NCI-H1048 (cell line): ENCODE measurements around the gene UBL5.

Experiments used
- DNase-seq: peaks from one replicate; lab custom pipeline; 2025; lab: John Stamatoyannopoulos, UW

UBL5 gene

DNA sequence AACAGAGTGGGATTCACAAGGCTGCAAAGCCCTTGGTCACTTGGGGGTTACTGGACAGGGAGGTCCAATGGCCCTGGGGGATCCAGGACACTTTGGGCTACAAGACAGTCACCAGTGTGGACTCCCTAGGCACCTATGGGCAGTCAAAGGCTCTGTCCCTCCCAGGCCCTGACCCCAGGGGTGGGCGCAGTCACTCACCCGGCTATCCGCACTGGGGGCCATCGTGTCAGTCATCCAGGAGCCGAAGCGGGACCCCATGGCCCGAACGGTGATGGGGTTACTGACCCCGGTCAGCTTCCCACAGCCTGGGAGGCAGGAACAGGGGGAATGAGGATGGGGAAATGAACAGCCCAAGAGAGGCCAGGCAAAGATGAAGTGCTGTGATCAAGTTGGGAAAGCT, 28.9 kb downstream of the UBL5 start:
- no peak for DNase-seq

DNA sequence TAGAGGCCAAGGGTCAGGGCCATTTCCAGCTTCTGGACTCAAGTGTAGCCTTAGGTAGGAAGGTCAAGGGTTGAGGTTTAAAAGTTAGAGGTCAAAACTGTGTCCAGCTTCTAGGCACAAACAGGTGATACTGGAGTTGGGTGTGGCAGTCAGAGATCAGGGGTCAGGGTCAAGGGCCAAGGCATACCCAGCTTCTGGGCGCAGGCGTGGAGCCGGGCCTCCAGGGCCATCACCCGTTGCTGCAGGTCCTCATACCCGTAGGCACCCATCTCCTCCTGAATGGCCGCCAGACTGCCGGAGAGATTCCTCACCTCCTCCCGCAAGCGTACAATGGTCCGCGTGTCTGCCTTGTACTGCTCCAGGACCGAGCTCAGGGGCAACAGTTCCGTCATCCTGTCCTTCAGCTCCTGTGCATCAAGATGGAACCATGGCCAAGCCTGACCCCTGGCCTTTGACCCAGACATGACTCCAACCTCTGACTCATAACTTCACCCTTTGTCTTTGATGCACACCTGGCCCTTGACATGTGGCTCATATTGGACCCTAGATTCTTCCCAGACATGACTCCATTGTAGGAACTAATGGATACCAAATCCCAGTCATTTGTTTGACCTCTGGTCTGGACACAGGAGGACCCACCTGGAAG, 29.5 kb downstream of the UBL5 start:
- no peak for DNase-seq

- no peak for DNase-seq
Observed at GRCh38 chr19:9857920-9858746, 30.4 kb downstream of the UBL5 start.

DNA sequence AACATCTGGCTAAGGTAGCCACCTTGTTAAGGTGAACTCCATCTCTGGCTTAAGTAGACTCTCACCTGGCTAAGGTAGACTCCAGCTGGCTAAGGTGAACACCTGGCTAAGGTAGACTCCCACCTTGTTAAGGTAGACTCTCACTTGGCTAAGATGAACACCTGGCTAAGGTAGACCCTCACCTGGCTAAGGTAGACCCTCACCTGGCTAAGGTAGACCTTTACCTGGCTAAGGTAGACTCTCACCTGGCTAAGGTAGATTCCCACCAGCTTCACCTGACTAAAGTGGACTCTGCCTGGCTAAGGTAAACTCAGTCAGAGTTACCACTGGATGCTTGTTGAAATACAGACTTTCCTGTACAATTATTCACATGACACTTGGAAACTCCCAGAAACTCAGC, 31.0 kb downstream of the UBL5 start:
- DNase-seq: no peak

DNA sequence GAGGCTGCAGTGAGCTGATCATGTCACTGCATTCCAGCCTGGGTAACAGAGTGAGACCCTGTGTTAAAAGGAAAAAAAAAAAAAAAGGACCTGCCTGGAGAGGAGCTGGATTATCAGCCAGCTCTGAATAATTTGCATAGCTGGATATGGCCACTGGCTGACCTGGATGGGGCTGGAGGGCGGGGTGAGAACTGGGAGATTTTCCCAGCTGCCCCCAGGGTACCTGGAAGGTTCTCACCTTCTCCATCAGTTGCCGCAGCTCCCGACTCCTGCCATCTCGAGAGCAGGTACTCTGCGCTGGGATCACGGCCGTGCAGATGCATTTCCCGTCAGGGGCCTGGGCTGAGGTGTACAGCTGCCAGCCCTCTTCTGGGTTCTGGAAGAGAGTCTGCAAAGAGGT, 32.7 kb downstream of the UBL5 start:
- DNase-seq: no peak

DNA sequence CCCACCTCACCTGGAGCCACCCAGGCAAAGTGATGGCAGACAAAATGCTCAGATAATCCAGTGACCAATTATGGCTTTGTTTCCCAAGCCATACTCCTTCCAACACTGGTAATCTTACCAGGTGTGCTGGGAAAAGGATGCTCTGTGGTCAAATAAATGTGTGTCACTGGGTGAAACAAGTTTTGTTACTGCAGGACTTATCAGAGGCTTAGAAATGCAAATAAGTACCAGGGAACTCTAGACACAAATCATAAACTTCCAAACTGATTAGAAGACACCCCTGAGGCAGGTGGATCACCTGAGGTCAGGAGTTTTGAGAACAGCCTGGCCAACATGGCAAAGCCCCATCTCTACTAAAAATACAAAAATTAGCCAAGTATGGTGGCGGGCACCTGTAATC, 33.8 kb downstream of the UBL5 start:
- DNase-seq: no peak

DNA sequence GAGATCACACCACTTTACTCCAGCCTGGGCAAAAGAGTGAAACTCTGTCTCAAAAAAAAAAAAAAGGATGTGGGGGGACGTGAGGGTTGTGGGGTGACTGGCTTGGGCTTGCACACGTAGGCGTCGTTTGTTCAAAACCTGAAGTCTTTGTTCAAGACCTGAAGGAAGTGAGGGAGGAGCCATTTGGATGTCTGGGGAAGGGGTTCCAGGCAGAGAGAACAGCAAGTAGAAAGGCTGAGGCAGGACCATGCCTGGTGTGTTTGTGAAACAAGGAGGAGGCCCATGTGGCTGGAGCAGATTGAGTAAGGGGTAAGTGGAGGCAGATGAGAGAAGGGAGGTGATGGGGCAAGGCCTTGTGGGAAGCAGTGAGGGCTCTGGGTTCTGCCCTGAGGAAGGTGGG, 35.2 kb downstream of the UBL5 start:
- no peak for DNase-seq

DNA sequence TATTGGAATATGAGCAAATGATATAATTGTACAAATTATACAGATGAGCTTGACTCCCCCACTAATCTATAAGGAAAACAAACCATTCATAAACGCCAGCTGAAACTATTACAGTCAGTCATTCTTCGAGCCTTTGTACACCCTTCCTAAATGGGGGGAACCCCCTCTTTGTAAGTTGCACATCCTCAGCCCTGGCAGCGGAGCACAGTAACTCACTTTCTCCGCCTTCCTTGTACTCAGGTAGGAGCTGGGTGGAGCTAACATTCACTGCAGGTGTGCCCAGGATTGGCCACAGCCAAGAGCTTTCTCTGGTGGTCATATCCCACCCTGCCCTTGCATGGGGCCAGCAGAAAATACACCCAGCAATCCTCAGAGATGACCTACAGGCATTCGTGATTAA, 36.0 kb downstream of the UBL5 start:
- DNase-seq: no peak

GRCh38 chr19:9865732-9866501, 38.2 kb downstream of the UBL5 start:
- no peak for DNase-seq

GRCh38 chr19:9868983-9869617, 41.4 kb downstream of the UBL5 start:
- DNase-seq: no peak

GRCh38 chr19:9871626-9872338, 44.1 kb downstream of the UBL5 start:
- no peak for DNase-seq

DNA sequence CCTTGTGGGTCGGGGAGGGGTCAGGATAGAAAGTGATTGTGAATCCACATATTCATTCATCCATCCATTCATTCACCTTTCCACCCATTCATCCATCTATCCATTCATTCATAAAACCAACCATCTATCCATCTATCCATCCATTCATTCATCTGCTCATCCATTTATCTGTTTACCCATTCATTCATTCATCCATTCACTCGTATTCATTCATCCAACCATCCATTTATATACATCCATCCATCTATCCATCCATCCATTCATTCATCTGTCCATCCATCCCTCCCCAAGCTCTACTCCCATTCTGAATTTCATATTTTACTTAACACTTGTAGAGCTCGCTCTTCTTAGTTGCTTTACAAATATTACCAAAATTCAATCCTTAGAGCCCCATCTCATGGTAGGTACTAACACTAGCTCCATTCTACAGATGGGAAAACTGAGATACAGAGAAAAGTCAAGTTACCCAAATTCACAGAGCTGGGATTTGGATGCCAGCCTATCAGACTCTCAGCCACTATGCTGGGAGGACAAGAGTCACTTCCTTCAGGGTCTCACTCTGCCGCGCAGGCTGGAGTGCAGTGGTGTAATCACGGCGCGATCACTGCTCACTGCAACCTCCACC, 45.0 kb downstream of the UBL5 start:
- DNase-seq: no peak

- no peak for DNase-seq
Observed at GRCh38 chr19:9875031-9875627, 47.4 kb downstream of the UBL5 start.

DNA sequence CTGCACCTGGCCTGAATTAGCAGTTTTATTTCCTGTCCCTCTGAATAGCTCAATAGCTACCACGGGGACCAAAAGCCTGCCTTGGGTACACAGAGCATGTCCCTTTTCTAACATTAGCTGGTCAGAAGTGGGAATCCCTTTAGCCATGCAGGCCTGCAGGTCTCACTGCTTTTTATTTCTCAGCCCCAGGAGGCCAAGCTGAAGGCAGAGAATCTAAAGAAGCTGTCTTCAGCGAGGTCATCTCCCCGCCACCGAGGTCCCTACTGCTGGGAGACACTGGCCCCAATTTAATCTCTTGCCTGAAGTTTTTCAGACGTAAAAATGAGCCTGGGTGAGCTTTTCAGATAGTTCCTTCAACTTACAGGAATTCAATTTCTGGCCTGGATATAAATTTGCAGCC, 48.1 kb downstream of the UBL5 start:
- DNase-seq: no peak

DNA sequence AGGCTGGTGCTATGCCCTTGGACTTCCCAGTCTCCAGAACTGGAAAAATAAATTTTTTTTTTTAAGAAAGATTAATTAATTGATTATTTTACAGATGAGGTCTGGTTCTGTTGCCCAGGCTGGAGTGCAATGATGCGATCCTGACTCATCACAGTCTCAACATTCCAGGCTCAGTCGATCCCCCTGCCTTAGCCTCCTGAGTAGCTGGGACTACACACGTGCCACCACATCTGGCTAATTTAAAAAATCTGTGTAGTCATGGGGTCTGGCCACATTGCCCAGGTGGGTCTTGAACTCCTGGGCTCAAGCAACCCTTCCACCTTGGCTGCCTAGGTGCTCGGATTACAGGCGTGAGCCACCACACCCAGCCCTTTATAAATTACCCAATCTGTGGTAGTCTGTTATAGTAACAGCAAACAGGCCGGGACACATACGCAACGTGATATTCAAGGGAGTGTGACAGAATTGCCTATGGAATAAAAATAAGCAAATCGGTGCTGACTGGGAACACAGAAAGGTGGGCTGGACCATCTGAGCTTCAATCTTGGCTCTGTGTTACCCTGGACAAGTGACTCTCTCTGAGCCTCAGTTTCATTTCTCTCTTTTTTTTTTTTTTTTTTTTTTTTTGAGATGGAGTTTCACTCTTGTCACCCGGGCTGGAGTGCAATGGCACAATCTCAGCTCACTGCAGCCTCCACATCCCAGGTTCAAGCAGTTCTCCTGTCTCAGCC, 50.2 kb downstream of the UBL5 start:
- no peak for DNase-seq

GRCh38 chr19:9878511-9879196, 50.9 kb downstream of the UBL5 start:
- no peak for DNase-seq
